Gastroesophageal sphincter (tissue), 4 donors: ENCODE data around the gene RPLP2. TPM values are rescaled to one million over a fixed set of nuclear protein-coding genes. Genes with fewer than 3 reads are reported as not detected.

ENCODE experiments used
- ATAC-seq: fragments of 150-250 bp; one replicate; pipeline ENCODE4 v1.9.1; 2016; ENCODE audit warnings: mild to moderate bottlenecking, moderate library complexity
- H3K27ac ChIP-seq, 4 donors: fragments of 200-600 bp; sonication (generic) in 3 of 4; 1 replicate in 3 of 4; 2 replicates in 1 of 4; pipeline ENCODE4 v1.5.1; 2016 to 2019
- H3K27me3 ChIP-seq: fragments of 200-600 bp; sonication (generic); one replicate; pipeline ENCODE4 v1.5.1; 2019
- H3K36me3 ChIP-seq, 2 donors: fragments of 200-600 bp; sonication (generic); one replicate each; pipeline ENCODE4 v1.5.1; 2019; ENCODE audit warnings: control low read depth in 1 of 2
- H3K4me1 ChIP-seq, 3 donors: fragments of 200-600 bp; sonication (generic); 1 replicate in 2 of 3; 2 replicates in 1 of 3; pipeline ENCODE4 v1.5.1; 2016 to 2019; ENCODE audit warnings: control low read depth in 2 of 3
- H3K4me3 ChIP-seq, 2 donors: fragments of 200-600 bp; sonication (generic); one replicate each; pipeline ENCODE4 v1.5.1; 2019; ENCODE audit warnings: mild to moderate bottlenecking in 1 of 2, moderate library complexity in 1 of 2
- H3K9me3 ChIP-seq, 3 donors: fragments of 200-600 bp; sonication (generic); one replicate each; pipeline ENCODE4 v1.5.1; 2017 to 2019; ENCODE audit warnings: control low read depth in 2 of 3
- CTCF ChIP-seq, 4 experiments: fragments of 200-600 bp in 2 of 4; fragments of 450-650 bp in 2 of 4; sonication (generic) in 1 of 4; IDR thresholded peaks; one replicate each; pipeline ENCODE4 v1.5.1; 2017 to 2019; ENCODE audit warnings: antibody characterized with exemption in 4 of 4, mild to moderate bottlenecking in 2 of 4, moderate library complexity in 2 of 4
- EP300 ChIP-seq: sonication (generic); formaldehyde crosslinking; IDR thresholded peaks from one replicate; pipeline ENCODE4 v1.6.1; 2017; ENCODE audit warnings: antibody characterized with exemption, mild to moderate bottlenecking
- POLR2A ChIP-seq, 2 donors: fragments of 450-650 bp; IDR thresholded peaks; one replicate each; pipeline ENCODE4 v1.6.1; 2017; ENCODE audit warnings: antibody characterized with exemption in 2 of 2, mild to moderate bottlenecking in 2 of 2, moderate library complexity in 1 of 2
- POLR2AphosphoS5 ChIP-seq: sonication (generic); formaldehyde crosslinking; IDR thresholded peaks from one replicate; pipeline ENCODE4 v1.6.1; 2017; ENCODE audit warnings: antibody characterized with exemption
- WGBS, 2 donors: methylation state at CpG; one replicate each; pipeline ENCODE4 v1.1.5; 2018; ENCODE audit warnings: low coverage in 1 of 2; 5-methylcytosine and 5-hydroxymethylcytosine counted together
- total RNA-seq, 4 donors: library from RNA; depleted of rRNA; stranded (reverse); fragments of >200 nt; gene quantifications; one replicate each; pipeline ENCODE4 v1.1.0, GENCODE V29; 2016

Gene RPLP2
- total RNA-seq, 4 donors from 2014 or later: 165 to 880 (median 462) TPM

GRCh38 chr11:802018-802617 is 7.6 kb upstream of the RPLP2 start:
- peaks cover 0 to 59% (median 16%) of the 10 kb centered on the region in 3 donors for H3K4me1 ChIP-seq
- H3K4me3 ChIP-seq: no peak overlapping the region
- no peak for TF ChIP-seq CTCF (IDR thresholded peaks at IDR 0.05)
- TF ChIP-seq POLR2A (IDR thresholded peaks at IDR 0.05): no peak
- TF ChIP-seq EP300: no peak
- TF ChIP-seq POLR2AphosphoS5: no peak
- H3K9me3 ChIP-seq: no peaks in the 10 kb centered on the region
- no peak for ATAC-seq
- H3K36me3 ChIP-seq: peaks cover 0 to 49% of the 10 kb centered on the region in 2 donors
- no peaks in the 10 kb centered on the region for H3K27me3 ChIP-seq
- H3K27ac ChIP-seq: no peak overlapping the region
- WGBS, 2 donors: no CpG with 5 or more reads among the region's 21 CpGs

- no peak for TF ChIP-seq POLR2A (IDR thresholded peaks at IDR 0.05)
- no peak for TF ChIP-seq CTCF (IDR thresholded peaks at IDR 0.05)
- TF ChIP-seq POLR2AphosphoS5: no peak
- TF ChIP-seq EP300: no peak
- no peaks in the 10 kb centered on the region for H3K27me3 ChIP-seq
- no peak overlapping the region for H3K27ac ChIP-seq
- no peaks in the 10 kb centered on the region for H3K9me3 ChIP-seq
- no peak overlapping the region for H3K4me3 ChIP-seq
- H3K4me1 ChIP-seq: peaks cover 0 to 58% (median 16%) of the 10 kb centered on the region in 3 donors
- WGBS, 2 donors: 80% methylated on average over 2 of the region's 28 CpGs; no CpG with 5 or more reads in 1 of the 2 donors
- H3K36me3 ChIP-seq: peaks cover 0 to 49% of the 10 kb centered on the region in 2 donors
- ATAC-seq: no peak
Measured at GRCh38 chr11:802693-803466, 6.9 kb upstream of the RPLP2 start.

GRCh38 chr11:803467-803742 is 6.4 kb upstream of the RPLP2 start:
- no peak overlapping the region for H3K27ac ChIP-seq
- WGBS, 2 donors: no CpG with 5 or more reads among the region's 8 CpGs

GRCh38 chr11:803770-804598 is 5.8 kb upstream of the RPLP2 start:
- H3K4me1 ChIP-seq: peaks cover 0 to 58% (median 24%) of the 10 kb centered on the region in 3 donors
- H3K9me3 ChIP-seq: no peaks in the 10 kb centered on the region
- no peaks in the 10 kb centered on the region for H3K27me3 ChIP-seq
- 55 to 95% methylated on average over 2 to 4 of the region's 26 CpGs for WGBS, 2 donors
- ATAC-seq: no peak
- peaks cover 0 to 48% of the 10 kb centered on the region in 2 donors for H3K36me3 ChIP-seq
- peak overlapping the region in 1 of 2 donors; percentile 65 for H3K4me3 ChIP-seq
- TF ChIP-seq CTCF (IDR thresholded peaks at IDR 0.05) (no peak), POLR2AphosphoS5 (no peak), POLR2A (IDR thresholded peaks at IDR 0.05) (no peak), EP300 (no peak)
- peak overlapping the region in 2 of 4 donors; percentile 92 to 93 for H3K27ac ChIP-seq

More at GRCh38 chr11:803467-803742, 6.4 kb upstream of the RPLP2 start:
- Histone ChIP-seq H3K4me3 (no peak overlapping the region), H3K9me3 (no peaks in the 10 kb centered on the region), H3K36me3 (peaks cover 0 to 49% of the 10 kb centered on the region in 2 donors), H3K4me1 (peaks cover 0 to 58% (median 20%) of the 10 kb centered on the region in 3 donors), H3K27me3 (no peaks in the 10 kb centered on the region)
- ATAC-seq: no peak
- no peak for TF ChIP-seq EP300
- no peak for TF ChIP-seq POLR2AphosphoS5
- no peak for TF ChIP-seq POLR2A (IDR thresholded peaks at IDR 0.05)
- TF ChIP-seq CTCF (IDR thresholded peaks at IDR 0.05): no peak
